Vagina (tissue), 2 donors: ENCODE results near the gene CUEDC2. TPM values are rescaled to one million over a fixed set of nuclear protein-coding genes. Genes with fewer than 3 reads are reported as not detected.
A peak's percentile ranks its signal among the peaks of the same experiment; 100 is the strongest.

Source experiments
- DNase-seq, 2 donors: peaks; one replicate each; pipeline ENCODE4 v3.0.0-alpha.2; 2017; ENCODE audit errors: extremely low spot score in 2 of 2
- H3K27ac ChIP-seq: fragments of 200-600 bp; sonication (generic); one replicate; pipeline ENCODE4 v1.5.1; 2019
- H3K27me3 ChIP-seq: fragments of 200-600 bp; sonication (generic); one replicate; pipeline ENCODE4 v1.5.1; 2019
- H3K36me3 ChIP-seq, 2 donors: fragments of 200-600 bp; sonication (generic); one replicate each; pipeline ENCODE4 v1.5.1; 2017 to 2019
- H3K4me1 ChIP-seq: fragments of 200-600 bp; sonication (generic); one replicate; pipeline ENCODE4 v1.5.1; 2019
- H3K4me3 ChIP-seq, 2 donors: fragments of 200-600 bp; sonication (generic); 1 replicate in 1 of 2; 2 replicates in 1 of 2; pipeline ENCODE4 v1.5.1; 2016 to 2019
- H3K9me3 ChIP-seq: fragments of 200-600 bp; sonication (generic); one replicate; pipeline ENCODE4 v1.5.1; 2019
- POLR2A ChIP-seq, 2 donors: fragments of 450-650 bp; IDR thresholded peaks; one replicate each; pipeline ENCODE4 v1.6.1; 2017; ENCODE audit warnings: antibody characterized with exemption in 2 of 2, mild to moderate bottlenecking in 2 of 2, moderate library complexity in 2 of 2
- POLR2AphosphoS5 ChIP-seq, 2 donors: sonication (generic); formaldehyde crosslinking; IDR thresholded peaks; one replicate each; pipeline ENCODE4 v1.9.0; 2017; ENCODE audit warnings: antibody characterized with exemption in 2 of 2, mild to moderate bottlenecking in 2 of 2, low read depth in 1 of 2; ENCODE audit not compliant: insufficient read depth in 1 of 2
- intact Hi-C: fragments of 100-400 bp; cut with DNase I; formaldehyde crosslinking; loops from one replicate; pipeline ENCODE4 v1.15.1; 2023
- total RNA-seq: library from RNA; depleted of rRNA; stranded (reverse); fragments of >200 nt; gene quantifications from one replicate; pipeline ENCODE4 v1.2.3, GENCODE V29; 2016
- TF ChIP-seq, protein P1 (sequence below), 3 experiments: fragments of 450-650 bp in 2 of 3; fragments of 200-600 bp in 1 of 3; sonication (generic) in 1 of 3; IDR thresholded peaks; one replicate each; pipeline ENCODE4 v1.5.1; 2017 to 2019; ENCODE audit warnings: antibody characterized with exemption in 3 of 3, mild to moderate bottlenecking in 2 of 3, moderate library complexity in 2 of 3

Gene CUEDC2
- total RNA-seq, 1 donor from 2014 or later, result 52.1 TPM

DNA sequence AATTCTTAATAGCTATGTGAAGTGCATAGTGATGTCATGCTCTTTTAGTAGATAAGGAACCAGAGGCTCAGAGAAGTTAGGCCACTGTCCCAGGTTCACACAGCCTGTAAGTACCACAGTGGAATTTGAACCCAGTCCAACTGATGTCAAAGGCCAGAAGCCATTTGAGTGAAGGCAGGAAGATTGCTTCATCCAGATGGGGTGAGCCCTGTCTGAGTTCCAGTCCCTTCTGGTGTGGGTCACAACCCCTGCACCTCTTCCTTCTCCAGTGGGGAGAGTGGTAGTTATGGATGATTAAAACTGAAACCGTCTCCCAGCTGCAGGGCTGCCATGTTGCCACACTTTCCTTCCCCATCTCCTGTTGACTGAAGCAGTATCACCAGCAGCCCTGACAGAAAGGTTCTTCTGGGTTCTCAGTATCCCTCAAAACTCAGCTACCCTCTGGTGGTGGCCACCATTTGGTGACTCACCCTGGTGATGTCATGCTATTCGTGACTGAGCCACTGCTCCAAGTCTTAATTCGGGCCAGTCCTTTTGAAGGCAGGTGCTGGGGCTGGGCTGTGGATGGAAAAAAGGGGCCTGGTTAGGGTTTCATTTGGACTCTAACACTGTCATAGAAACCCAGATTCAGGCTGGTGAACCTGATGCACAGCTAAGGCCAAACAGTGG, 20.4 kb upstream of the CUEDC2 start:
- no peak overlapping the region for H3K27ac ChIP-seq

DNA sequence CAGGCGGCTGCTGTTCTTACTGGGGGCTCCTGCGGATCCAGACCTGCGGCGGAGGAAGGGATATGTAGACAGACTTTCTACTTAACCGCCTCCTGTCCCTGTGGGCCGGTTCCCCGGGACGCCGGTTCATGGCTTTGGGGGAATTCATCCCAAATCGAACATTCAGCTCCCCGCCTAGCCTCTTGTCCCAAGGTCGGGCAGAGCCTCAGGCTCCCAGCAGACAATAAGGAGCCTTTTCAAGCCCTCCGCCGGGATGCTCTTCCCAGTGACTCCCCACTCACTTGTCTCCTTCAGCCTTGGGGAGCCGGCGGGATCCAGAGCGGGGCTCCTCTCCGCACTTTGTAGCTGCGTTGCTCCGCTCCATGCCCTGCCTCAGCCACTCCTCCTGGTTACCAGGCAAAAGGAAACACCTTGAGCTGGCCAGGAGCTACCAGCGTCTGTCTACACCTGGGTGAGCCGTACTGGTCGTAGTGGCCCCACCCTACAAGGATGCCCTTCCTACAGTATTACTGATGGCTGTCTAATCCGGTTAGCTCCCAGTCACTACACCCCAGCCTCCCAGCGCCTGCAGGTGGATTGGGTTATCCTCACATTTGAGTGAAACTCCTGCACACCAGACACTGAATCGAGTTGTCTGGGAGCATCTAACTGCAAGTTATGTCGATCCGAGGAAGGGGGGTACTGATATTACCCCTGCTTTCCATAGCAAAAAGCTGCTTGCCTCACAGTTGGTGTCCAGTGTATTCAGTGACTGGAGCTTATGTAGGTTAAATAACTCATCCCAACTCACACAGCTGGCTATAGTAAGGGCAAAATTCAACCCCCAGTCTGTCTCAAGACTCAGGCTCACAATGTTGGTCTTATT, 19.0 kb upstream of the CUEDC2 start, which contains the start of gene C10orf95:
C10orf95 (minus strand) TSS at position 439 of the 865 bp plus-strand sequence. CDS start 450 bp downstream, outside the sequence.
- intact Hi-C loops, result no loop called here
- H3K4me1 ChIP-seq, result peaks cover 5% of the 10 kb centered on the region

More for the DNA sequence above, 20.4 kb upstream of the CUEDC2 start:
- Histone ChIP-seq H3K9me3 (no peaks in the 10 kb centered on the region), H3K27me3 (no peaks in the 10 kb centered on the region), H3K36me3 (no peaks in the 10 kb centered on the region), H3K4me3 (no peak overlapping the region), H3K4me1 (peaks cover 5% of the 10 kb centered on the region)
- TF ChIP-seq POLR2AphosphoS5 (IDR thresholded peaks at IDR 0.05; ENCODE audit: insufficient read depth in 1 of 2, low read depth in 1 of 2) (no peak), POLR2A (IDR thresholded peaks at IDR 0.05) (no peak)
- TF ChIP-seq, protein P1, sequence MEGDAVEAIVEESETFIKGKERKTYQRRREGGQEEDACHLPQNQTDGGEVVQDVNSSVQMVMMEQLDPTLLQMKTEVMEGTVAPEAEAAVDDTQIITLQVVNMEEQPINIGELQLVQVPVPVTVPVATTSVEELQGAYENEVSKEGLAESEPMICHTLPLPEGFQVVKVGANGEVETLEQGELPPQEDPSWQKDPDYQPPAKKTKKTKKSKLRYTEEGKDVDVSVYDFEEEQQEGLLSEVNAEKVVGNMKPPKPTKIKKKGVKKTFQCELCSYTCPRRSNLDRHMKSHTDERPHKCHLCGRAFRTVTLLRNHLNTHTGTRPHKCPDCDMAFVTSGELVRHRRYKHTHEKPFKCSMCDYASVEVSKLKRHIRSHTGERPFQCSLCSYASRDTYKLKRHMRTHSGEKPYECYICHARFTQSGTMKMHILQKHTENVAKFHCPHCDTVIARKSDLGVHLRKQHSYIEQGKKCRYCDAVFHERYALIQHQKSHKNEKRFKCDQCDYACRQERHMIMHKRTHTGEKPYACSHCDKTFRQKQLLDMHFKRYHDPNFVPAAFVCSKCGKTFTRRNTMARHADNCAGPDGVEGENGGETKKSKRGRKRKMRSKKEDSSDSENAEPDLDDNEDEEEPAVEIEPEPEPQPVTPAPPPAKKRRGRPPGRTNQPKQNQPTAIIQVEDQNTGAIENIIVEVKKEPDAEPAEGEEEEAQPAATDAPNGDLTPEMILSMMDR (IDR thresholded peaks at IDR 0.05), result no peak
- intact Hi-C loops, result no loop called here
- no peak for DNase-seq

DNA sequence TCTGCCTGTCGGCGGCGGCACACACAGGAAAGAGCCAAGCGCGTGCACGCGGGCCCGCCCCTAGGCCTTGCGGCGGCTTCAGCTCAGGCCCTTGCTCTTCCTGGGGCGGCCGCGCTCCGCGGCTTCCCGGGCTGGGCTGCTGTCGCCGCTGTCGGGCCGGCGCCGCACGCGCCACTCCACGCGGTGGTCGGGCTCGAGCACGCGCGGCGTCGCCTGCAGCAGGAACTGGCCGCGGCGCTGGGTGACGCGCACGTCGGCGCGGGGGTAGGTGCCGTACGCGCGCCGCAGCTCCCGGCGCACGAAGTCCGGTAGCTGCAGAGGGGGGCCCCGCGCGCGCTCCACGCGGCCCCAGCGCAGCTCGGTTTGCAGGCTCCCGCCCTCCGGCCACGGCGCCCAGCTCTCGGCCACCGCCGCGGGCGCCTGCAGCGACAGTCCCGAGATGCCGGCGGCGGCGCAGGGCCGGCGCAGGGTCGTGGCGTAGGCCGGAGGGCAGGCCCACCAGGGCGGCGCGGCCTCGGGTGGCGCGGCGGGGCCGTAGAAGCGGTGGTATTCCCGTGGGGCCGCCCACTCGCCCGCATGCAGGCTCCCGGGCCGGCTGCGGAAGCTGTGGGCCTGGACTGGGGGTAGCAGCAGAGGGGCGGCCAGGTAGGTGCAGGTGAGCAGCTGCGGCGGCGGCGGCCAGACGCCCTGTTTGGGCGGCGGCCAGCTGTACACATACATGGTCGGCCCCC, 18.2 kb upstream of the CUEDC2 start:
- Histone ChIP-seq H3K27me3 (no peaks in the 10 kb centered on the region), H3K9me3 (no peaks in the 10 kb centered on the region), H3K36me3 (no peaks in the 10 kb centered on the region), H3K4me1 (peaks cover 5% of the 10 kb centered on the region), H3K4me3 (peak overlapping the region; percentile 65 to 91), H3K27ac (peak overlapping the region; percentile 62)
- DNase-seq, result no peak
- intact Hi-C loops, result no loop called here
- TF ChIP-seq, protein P1 (IDR thresholded peaks at IDR 0.05), result no peak
- TF ChIP-seq POLR2AphosphoS5 (IDR thresholded peaks at IDR 0.05; ENCODE audit: insufficient read depth in 1 of 2, low read depth in 1 of 2) (peak in 1 of 2 donors; percentile 7), POLR2A (IDR thresholded peaks at IDR 0.05) (no peak)

More for the DNA sequence above, 19.0 kb upstream of the CUEDC2 start, which contains the start of gene C10orf95:
- no peak for DNase-seq
- no peak for TF ChIP-seq POLR2A (IDR thresholded peaks at IDR 0.05)
- TF ChIP-seq POLR2AphosphoS5 (IDR thresholded peaks at IDR 0.05; ENCODE audit: insufficient read depth in 1 of 2, low read depth in 1 of 2), result no peak
- TF ChIP-seq, protein P1 (IDR thresholded peaks at IDR 0.05), result no peak
- Histone ChIP-seq H3K4me3 (peak within 1 kb of the TSS; percentile 65 to 91), H3K27me3 (no peaks in the 10 kb centered on the region), H3K9me3 (no peaks in the 10 kb centered on the region), H3K27ac (peak within 1 kb of the TSS; percentile 62), H3K36me3 (no peaks in the 10 kb centered on the region)

DNA sequence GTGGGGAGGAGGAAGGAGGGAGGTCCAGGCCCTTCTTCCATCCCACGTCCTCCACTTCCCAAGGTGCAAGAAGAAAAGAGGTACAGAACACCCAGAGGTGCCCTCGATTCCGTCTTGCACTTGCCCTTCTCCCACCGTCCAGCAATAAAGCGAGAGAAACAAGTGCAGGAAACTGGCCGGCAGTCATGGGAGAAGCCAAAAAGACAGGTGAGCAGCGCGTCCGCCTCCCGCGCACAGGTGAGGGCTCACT, 17.7 kb upstream of the CUEDC2 start:
- Histone ChIP-seq H3K27me3 (no peaks in the 10 kb centered on the region), H3K27ac (peak overlapping the region; percentile 62), H3K9me3 (no peaks in the 10 kb centered on the region), H3K4me3 (peak overlapping the region; percentile 65 to 91), H3K4me1 (peaks cover 5% of the 10 kb centered on the region), H3K36me3 (no peaks in the 10 kb centered on the region)
- no peak for TF ChIP-seq POLR2A (IDR thresholded peaks at IDR 0.05)
- TF ChIP-seq, protein P1 (IDR thresholded peaks at IDR 0.05), result no peak
- peak in 1 of 2 donors; percentile 35 for TF ChIP-seq POLR2AphosphoS5 (IDR thresholded peaks at IDR 0.05; ENCODE audit: insufficient read depth in 1 of 2, low read depth in 1 of 2)
- DNase-seq, result no peak
- intact Hi-C loops, result no loop called here
